GM19023 (cell line): ENCODE results near the gene NEURL1.
"Not testable (repeated sequence)": the region's sequence is repeated elsewhere in the genome, so short reads cannot be mapped to it uniquely, and the experiment has no call there.

Experiments used
- ATAC-seq: cut with Tn5 transposase; IDR thresholded peaks from one replicate; pipeline ENCODE4 v1.9.1; 2021; ENCODE audit warnings: mild to moderate bottlenecking, moderate library complexity; ENCODE audit not compliant: unreplicated experiment

Gene NEURL1

GRCh38 chr10:103492655-103493261, 747 bp upstream of the NEURL1 start:
- ATAC-seq: no peak

- no peak for ATAC-seq
These were observed 692 bp downstream of the NEURL1 start for GRCh38 chr10:103493916-103494877.

DNA sequence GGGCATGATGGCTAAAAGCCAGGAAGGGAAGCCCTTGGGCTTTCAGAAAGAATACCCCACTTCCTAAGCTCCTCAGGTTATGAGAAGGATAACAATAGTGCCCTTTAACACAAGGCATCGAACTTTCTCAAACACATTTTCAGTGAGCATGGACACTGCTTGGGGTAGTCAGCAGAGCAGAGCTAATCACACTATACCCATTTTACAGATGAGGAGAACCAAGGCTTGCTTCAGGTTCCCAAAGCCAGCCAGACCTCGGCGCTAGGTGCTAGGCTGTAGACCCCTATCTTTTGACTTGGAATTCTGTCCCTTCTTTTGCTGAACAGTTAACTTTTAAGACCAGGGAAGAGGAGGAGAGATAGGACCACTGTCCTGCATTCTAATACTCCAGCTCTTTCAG, 1.8 kb downstream of the NEURL1 start:
- ATAC-seq: no peak

DNA sequence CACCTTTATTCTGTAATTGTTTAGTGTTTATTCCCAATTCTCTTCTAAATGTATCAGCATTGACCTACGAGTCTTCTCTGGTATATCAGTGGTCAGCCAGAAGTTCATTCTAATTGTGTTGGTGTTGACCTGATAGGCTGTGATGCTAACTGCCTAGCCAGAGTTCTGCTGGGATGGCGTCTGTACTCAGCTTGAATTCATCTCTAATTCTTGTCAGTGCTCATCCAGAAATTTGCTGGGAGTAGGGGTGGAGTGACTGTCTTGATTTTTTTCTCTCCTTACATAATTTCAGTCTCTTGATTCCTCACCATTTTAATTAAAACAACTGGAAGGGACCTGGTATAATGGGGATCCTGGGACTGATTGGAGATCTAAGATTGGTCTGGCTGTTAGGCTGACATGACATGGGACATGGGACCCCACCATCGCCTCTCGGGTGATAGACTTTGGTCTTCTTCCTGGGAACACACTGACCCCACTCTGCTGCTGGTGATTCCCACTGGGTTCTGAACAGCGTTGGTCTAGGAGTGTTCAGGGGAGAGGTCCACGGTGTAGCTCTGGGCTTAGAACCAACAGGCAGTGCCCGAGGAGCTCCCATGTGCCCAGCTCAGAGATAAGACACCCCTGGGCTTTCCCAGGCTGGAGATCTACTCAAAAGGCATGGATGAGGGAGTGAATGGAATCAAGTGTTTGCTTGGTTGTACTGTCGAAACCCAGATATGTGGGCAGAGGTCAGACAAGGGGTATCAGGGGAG, 3.8 kb downstream of the NEURL1 start:
- ATAC-seq: no peak

DNA sequence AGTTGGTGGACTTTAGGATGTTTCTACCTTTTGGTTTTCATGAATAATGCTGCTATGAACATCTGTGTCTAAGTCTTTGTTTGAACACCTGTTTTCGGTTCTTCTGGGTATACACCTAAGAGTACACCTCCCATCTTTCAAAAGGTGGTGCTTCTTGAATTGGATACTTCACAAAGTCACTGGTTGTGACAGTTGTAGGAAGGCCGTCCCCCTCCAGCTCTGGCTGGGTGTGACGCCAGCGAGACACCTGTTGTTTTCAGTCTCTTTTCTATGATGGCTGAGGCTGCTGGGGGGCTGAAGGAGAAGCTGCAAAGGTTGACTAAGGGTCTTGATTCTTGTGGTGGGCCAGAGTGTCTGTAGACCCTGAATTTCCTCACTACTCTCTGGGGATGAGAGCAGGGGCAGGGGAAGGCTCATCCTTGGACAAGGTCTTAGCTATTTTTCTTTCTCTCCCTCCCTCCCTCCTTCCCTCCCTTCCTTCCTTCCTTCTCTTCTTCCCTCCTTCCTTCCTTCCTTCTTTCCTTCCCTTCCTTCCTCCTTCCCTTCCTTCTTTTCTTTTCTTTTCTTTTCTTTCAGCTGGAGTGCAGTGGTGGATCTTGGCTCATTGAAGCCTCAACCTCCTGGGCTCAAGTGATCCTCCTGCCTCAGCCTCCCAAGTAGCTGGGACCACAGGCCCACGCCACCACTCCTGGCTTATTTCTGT, 5.6 kb downstream of the NEURL1 start:
- no peak for ATAC-seq

DNA sequence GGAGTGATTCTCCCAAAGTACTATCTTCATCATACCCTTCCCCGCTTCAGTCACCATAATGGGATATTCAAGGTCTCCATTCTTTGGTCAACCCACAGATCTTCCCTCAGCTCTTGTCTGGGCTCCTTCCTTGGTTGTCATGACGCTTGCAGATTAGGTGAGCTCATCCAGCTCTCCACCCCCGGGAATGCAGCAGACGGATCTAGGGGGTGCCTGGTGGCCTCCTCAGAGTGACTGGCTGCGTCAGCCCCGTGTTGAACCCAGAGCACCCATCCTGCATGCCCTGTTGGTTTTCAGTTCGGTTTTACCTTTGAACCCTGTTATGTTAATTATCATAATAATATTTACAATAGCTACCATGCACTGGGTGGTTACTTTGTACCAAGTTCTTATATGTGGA, 6.4 kb downstream of the NEURL1 start:
- ATAC-seq: no peak

DNA sequence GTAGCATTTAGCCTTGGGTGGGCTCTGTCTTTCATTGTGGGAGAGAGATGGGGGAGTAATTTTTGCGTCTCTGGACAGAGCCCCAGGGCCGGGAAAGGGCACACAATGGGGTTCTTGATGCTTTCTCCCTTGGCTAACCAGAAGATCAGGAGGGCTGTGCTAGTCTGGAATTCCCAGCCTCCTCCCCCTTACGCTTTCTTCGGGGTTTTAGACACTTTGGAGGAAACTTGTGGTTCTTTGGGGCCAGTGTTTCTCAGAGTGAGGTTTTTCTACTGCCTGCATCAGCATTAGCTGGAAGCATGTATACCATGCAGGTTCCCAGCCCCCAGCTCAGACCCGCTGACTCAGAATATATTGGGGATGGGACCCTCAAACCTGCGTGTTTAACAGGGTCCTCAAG, 7.0 kb downstream of the NEURL1 start:
- no peak for ATAC-seq

DNA sequence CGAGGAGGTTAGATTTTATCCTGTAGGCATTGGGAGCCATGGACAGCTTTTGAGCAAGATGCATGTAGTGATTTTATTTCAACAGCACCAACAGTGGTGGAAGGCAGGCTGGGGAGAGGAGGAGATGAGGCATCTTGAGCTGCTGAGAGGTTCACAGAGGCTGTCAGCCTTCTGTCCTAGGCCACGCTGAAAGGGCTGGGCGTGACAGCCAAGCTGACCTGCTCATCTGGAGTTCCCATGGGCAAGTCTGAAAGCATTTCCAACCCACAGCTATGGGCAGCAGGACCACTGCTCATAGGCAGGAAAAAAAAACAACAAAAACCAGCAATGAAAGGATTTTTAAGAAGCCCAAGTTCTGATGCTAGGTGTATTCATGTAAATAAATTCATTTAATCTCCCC, 7.7 kb downstream of the NEURL1 start:
- ATAC-seq: no peak

DNA sequence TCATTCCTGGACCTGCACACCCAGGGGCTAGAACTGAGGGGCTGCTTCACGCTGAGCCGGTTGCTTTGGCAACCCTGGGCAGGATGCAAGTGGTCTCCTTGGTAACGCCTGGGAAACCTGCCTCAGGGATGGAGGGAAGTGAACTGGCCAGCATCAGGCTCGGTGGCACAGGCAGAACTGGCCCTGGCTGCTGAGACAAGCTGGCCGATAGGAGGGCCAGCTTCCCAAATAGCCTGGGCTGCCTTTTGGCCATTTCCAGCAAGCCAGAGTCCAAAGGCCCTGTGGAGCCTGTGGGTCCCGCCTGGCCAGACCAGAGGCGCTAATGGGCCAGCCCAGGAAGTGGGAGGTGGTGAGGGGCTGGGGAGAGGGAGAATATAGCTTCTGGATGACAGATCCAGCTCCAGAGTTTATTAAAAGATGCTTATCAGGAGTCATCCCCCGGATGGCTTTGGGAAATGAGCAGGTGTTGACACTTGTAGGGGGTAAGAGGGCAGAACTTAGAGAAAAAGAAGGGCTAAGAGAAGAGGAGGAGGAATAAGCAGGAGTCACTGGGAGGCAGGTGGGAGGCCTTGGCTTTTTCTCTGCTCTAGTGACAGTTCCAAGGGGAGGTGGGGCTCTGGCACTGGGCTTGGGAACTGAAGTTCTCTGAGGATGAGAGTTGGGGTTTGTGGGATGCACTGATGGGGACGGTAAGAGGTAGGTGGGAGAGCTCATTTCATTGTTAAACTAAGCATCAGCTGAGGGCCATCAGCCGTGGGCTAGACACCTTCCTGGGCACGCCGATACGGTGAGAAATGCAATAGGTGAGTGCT, 9.6 kb downstream of the NEURL1 start:
- ATAC-seq: no peak

GRCh38 chr10:103503777-103504176, 10.3 kb downstream of the NEURL1 start:
- ATAC-seq: not testable (repeated sequence)

DNA sequence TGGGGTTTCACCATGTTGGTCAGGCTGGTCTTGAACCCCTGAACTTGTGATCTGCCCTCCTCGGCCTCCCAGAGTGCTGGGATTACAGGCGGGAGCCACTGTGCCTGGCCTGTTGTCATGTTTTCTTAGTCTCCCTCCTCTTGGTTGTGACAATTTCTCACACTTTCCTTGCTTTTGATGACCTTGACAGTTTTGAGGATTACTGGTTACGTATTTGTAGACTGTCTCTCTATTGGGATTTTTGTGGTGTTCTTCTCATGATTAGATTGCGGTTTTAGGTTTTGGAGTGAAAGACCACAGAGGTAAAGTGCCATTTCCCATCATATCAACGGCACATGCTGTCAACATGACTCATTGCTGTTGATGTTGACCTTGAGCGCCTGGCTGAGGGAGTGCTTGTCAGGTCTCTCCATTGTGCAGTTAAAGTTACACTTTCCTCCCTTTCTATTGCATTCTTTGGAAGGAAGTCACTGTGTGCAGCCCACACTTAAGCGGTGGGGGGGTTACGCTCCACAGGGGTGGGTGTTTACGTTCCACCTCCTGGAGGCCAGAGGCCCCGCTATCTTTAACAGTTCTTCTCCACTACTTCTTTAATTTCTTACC, 10.8 kb downstream of the NEURL1 start:
- no peak for ATAC-seq

GRCh38 chr10:103506061-103506460, 12.6 kb downstream of the NEURL1 start:
- no peak for ATAC-seq

DNA sequence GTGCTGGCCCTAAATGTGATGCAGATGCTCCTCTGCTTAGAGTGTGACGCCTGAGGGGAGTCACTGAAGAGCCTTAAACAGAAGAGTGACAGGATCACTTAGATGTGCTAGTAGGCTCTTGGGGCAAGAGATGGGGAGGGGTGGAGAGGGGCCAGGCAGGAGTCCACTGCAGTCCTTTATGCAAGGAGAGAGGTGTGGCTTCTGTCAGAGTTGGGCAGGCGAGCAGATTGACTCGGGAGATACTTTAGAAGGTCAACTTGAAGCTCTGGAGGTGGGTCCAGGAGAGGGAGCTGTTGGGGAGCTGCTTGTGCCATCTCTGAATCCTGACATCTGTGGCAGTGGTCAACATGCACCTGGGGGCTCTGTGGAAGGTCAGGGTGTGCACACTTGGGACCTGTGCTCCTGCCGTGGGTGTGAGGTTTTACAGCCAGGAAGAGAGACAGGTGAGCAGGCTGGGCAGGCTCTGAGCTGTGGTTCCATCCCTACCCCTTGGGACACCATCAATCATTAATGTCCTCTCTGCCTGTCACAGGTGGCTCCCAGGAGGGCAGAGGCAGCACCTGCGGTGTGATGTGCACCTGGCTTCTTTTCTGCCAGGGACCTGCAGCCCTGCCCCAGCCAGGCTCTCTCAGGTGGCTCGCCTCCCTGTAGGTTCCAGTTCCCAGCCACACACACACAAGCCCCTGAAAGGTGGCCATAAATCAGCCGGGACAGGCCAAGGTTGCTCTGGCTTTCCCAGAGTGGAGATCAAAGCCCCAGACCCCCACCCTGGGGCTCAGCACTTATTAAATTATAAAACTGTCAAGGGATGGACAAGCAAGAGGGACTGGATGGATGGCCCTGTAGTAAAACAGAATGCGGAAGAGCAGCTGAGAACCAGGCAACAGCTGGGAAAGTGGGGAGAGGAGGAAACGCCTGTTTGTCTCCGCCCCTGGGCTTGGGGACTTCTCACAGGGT, 14.0 kb downstream of the NEURL1 start:
- ATAC-seq: no peak

GRCh38 chr10:103510046-103510685, 16.7 kb downstream of the NEURL1 start:
- no peak for ATAC-seq

DNA sequence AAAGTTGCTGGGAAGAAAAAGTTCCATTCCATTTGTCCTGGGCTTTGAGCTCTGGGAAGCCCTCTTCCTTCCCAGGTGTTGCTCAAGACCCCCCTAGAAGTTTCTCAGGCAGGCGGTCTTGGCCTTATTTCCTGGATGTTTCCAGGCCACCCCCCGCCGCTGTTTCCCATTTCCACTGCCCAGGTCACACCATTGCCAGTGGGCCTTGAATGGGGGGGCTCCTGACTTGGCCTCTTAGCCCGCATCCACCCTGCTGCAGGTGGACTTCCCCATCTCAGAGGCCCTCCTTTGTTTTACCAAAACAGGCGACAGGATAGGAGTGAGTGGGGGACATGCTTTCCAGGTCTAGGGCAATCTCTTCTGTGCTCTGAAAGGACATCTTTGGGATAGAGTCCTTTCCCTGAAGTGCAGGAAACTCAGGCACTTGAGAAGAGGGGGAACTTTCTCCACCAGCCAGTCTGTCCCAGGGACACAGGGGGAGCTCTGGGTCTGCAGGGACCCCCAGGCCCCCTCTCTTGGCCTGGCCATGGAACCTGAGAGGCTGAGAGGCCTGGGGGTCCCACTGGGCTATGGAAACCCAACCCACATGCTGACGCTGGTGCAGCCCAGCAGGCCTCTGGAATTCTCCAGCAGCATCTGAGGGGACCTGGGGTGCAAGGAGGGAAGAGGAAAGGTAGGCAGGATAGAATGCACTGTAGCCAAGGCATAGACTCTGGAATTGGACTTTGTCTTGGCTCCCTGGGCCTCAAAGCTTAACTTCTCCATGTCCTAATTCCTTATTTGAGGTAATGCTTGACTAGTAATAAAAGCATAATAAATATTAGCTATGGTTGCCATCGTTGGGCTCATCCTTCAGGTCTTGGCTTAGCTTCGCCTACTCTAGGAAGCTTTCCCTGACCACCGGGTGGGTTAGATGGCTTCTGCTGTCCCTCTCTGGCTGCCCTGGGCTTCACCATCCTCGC, 17.6 kb downstream of the NEURL1 start:
- ATAC-seq: no peak

DNA sequence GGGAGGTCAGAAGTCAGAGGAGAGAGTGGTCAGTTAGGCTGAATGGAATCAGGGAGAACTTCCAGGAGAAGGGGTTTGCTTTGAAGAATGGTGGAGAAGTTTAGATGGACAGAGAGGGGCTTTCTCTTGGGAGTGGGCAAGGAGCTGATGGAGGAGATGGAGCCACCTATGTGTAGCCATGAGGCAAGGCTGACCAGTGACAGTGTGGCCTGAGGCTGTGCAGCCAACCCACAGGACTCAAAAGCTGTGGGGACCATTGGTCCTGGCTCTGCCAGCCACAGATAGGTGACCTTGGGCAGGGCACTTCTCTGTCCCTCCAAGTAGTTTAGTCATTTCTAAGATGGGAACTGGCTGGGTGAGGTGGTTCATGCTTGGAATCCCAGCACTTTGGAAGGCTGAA, 18.7 kb downstream of the NEURL1 start:
- ATAC-seq: no peak
